Spleen (tissue), 11 donors: ENCODE data around the gene SLC7A6. TPM values are rescaled to one million over a fixed set of nuclear protein-coding genes. Genes with fewer than 3 reads are reported as not detected.

ENCODE experiments used
- DNase-seq: peaks from one replicate; pipeline ENCODE4 v3.0.0-alpha.2; 2020
- H3K27ac ChIP-seq, 8 donors: fragments of 200-600 bp; sonication (generic) in 7 of 8; 1 replicate in 4 of 8; 2 replicates in 4 of 8; pipeline versions ENCODE4 v1.5.0 to v1.8.0; 2016 to 2021; ENCODE audit warnings: inconsistent platforms in 4 of 8, mild to moderate bottlenecking in 4 of 8, moderate library complexity in 1 of 8
- H3K27me3 ChIP-seq, 7 donors: fragments of 200-600 bp; sonication (generic) in 6 of 7; replicated peaks in 1 of 7; 1 replicate in 4 of 7; 2 replicates in 3 of 7; pipeline versions ENCODE4 v1.5.0 to v1.8.0; 2016 to 2021; ENCODE audit warnings: inconsistent platforms in 3 of 7, mild to moderate bottlenecking in 1 of 7
- H3K36me3 ChIP-seq, 6 donors: fragments of 200-600 bp; sonication (generic) in 5 of 6; 1 replicate in 4 of 6; 2 replicates in 2 of 6; pipeline versions ENCODE4 v1.5.0 to v1.8.0; 2016 to 2021; ENCODE audit warnings: inconsistent platforms in 2 of 6
- H3K4me1 ChIP-seq, 6 donors: fragments of 200-600 bp; sonication (generic) in 5 of 6; 1 replicate in 3 of 6; 2 replicates in 3 of 6; pipeline versions ENCODE4 v1.5.0 to v1.8.0; 2016 to 2021; ENCODE audit warnings: inconsistent platforms in 3 of 6
- H3K4me3 ChIP-seq, 8 donors: fragments of 200-600 bp; sonication (generic) in 7 of 8; 1 replicate in 4 of 8; 2 replicates in 4 of 8; pipeline versions ENCODE4 v1.5.0 to v1.8.0; 2016 to 2021; ENCODE audit warnings: inconsistent platforms in 4 of 8, mild to moderate bottlenecking in 4 of 8, moderate library complexity in 2 of 8
- H3K9me3 ChIP-seq, 8 donors: fragments of 200-600 bp; sonication (generic) in 7 of 8; 1 replicate in 4 of 8; 2 replicates in 4 of 8; pipeline versions ENCODE4 v1.5.0 to v1.8.0; 2016 to 2021; ENCODE audit warnings: inconsistent platforms in 4 of 8
- CTCF ChIP-seq, 11 experiments: fragments of 200-600 bp in 7 of 11; fragments of 450-650 bp in 4 of 11; sonication (generic) in 4 of 11; IDR thresholded peaks in 8 of 11; conservative IDR thresholded peaks in 3 of 11; 1 replicate in 7 of 11; 2 replicates in 4 of 11; pipeline versions ENCODE4 v1.4.0 to v1.8.0; 2016 to 2021; ENCODE audit warnings: antibody characterized with exemption in 11 of 11, inconsistent platforms in 4 of 11, mild to moderate bottlenecking in 1 of 11
- POLR2A ChIP-seq, 3 donors: fragments of 450-650 bp; IDR thresholded peaks; one replicate each; pipeline ENCODE4 v1.5.1; 2017; ENCODE audit warnings: antibody characterized with exemption in 3 of 3, mild to moderate bottlenecking in 1 of 3
- POLR2AphosphoS5 ChIP-seq, 3 donors: sonication (generic); formaldehyde crosslinking; IDR thresholded peaks; one replicate each; pipeline ENCODE4 v1.5.1; 2017; ENCODE audit warnings: antibody characterized with exemption in 3 of 3
- WGBS, 5 donors: extraction: QIAGEN DNeasy Blood & Tissue Kit in 3 of 5; methylation state at CpG; one replicate each; pipeline versions ENCODE4 v1.1.5 to v1.1.7; 2013 to 2018; 5-methylcytosine and 5-hydroxymethylcytosine counted together
- intact Hi-C: fragments of 100-400 bp; cut with DNase I; formaldehyde crosslinking; loops from one replicate; pipeline ENCODE4 v1.15.0; 2023; ENCODE audit warnings: low total_unique reads
- polyA plus RNA-seq, 3 donors: library from polyadenylated mRNA; stranded (reverse); fragments of 200-250 nt; gene quantifications; one replicate each; pipeline ENCODE4 v1.2.1, GENCODE V29; 2013
- total RNA-seq, 7 donors: library from RNA; depleted of rRNA in 3 of 7; stranded (reverse); fragments of >200 nt in 3 of 7; fragmentation: NEBNext Ultra II Directional in 4 of 7; extraction: Animal tissue kit (Norgen Biotek cat#: 25700) in 4 of 7; gene quantifications; one replicate each; pipeline versions ENCODE4 v1.1.0 to v1.2.1, GENCODE V29; 2016 to 2021
- donor health status: healthy with polysubstance abuse.
- donor health status: DM: no; HTN: no; CAD: no; lungs with moderate emphysema.
- donor health status: DM: no; HTN: no; CAD: no.
- donor health status: Bipolar disorder and iron deficiency.
- donor health status: healthy.
- donor health status: DM: no; HTN: no; CAD: no.
- donor health status: DM: yes; HTN: yes; CAD: no.

Gene SLC7A6
- total and polyA plus RNA-seq, 10 donors, result 9.8 to 62.8 (median 46.1) TPM

GRCh38 chr16:68319185-68319908 is 55.0 kb downstream of the SLC7A6 start:
- WGBS, 5 donors, result 89 to 93% (median 90%) methylated on average over 6 of the region's 6 CpGs
- no peaks in the 10 kb centered on the region for H3K27me3 ChIP-seq
- H3K9me3 ChIP-seq, result no peaks in the 10 kb centered on the region
- intact Hi-C loops, result no loop called here
- no peak for TF ChIP-seq POLR2A (IDR thresholded peaks at IDR 0.05)
- TF ChIP-seq CTCF (IDR thresholded peaks at IDR 0.05 in 8 of 11, conservative IDR thresholded peaks at IDR 0.05 in 3 of 11), result no peak
- TF ChIP-seq POLR2AphosphoS5 (IDR thresholded peaks at IDR 0.05), result no peak
- H3K4me3 ChIP-seq, result no peak overlapping the region
- H3K27ac ChIP-seq, result no peak overlapping the region
- DNase-seq, result no peak
- H3K4me1 ChIP-seq, result peaks cover 0 to 7% (median 0%) of the 10 kb centered on the region in 6 donors
- peaks cover 0 to 95% (median 44%) of the 10 kb centered on the region in 6 donors for H3K36me3 ChIP-seq

- H3K36me3 ChIP-seq, result peaks cover 0 to 86% (median 44%) of the 10 kb centered on the region in 6 donors
These were observed 60.0 kb downstream of the SLC7A6 start for GRCh38 chr16:68324336-68324735.

GRCh38 chr16:68324780-68325357 is 60.5 kb downstream of the SLC7A6 start:
- WGBS, 5 donors, result 90 to 96% (median 92%) methylated on average over 8 of the region's 8 CpGs
- H3K4me3 ChIP-seq, result no peak overlapping the region
- H3K27ac ChIP-seq, result no peak overlapping the region
- DNase-seq, result no peak
- H3K9me3 ChIP-seq, result no peaks in the 10 kb centered on the region
- peaks cover 0 to 86% (median 44%) of the 10 kb centered on the region in 6 donors for H3K36me3 ChIP-seq
- intact Hi-C loops, result loop anchor here (5.0 kb wide), 1 partner anchor 63 kb away; the partner anchor contains the start of gene SLC7A6
- no peak for TF ChIP-seq POLR2AphosphoS5 (IDR thresholded peaks at IDR 0.05)
- no peak for TF ChIP-seq CTCF (IDR thresholded peaks at IDR 0.05 in 8 of 11, conservative IDR thresholded peaks at IDR 0.05 in 3 of 11)
- TF ChIP-seq POLR2A (IDR thresholded peaks at IDR 0.05), result no peak
- H3K27me3 ChIP-seq, result no peaks in the 10 kb centered on the region
- peaks cover 0 to 9% (median 3%) of the 10 kb centered on the region in 6 donors for H3K4me1 ChIP-seq

More at GRCh38 chr16:68324336-68324735, 60.0 kb downstream of the SLC7A6 start:
- intact Hi-C loops, result no loop called here
- H3K27ac ChIP-seq, result no peak overlapping the region
- H3K4me1 ChIP-seq, result peaks cover 0 to 9% (median 3%) of the 10 kb centered on the region in 6 donors
- WGBS, 5 donors, result 92 to 98% (median 95%) methylated on average over 5 of the region's 5 CpGs
- TF ChIP-seq CTCF (IDR thresholded peaks at IDR 0.05 in 8 of 11, conservative IDR thresholded peaks at IDR 0.05 in 3 of 11), result no peak
- no peak for TF ChIP-seq POLR2AphosphoS5 (IDR thresholded peaks at IDR 0.05)
- TF ChIP-seq POLR2A (IDR thresholded peaks at IDR 0.05), result no peak
- no peak for DNase-seq
- H3K9me3 ChIP-seq, result no peaks in the 10 kb centered on the region
- no peak overlapping the region for H3K4me3 ChIP-seq
- no peaks in the 10 kb centered on the region for H3K27me3 ChIP-seq
